Prostate gland (tissue), 2 donors: ENCODE measurements around the gene TOM1L2. TPM values are rescaled to one million over a fixed set of nuclear protein-coding genes. Genes with fewer than 3 reads are reported as not detected.

Source experiments
- DNase-seq: peaks from one replicate; pipeline ENCODE4 v3.0.0-alpha.2; 2019; ENCODE audit warnings: low spot score
- H3K27ac ChIP-seq, 2 donors: fragments of 200-600 bp; sonication (generic); 2 replicates each; pipeline ENCODE4 v1.5.1; 2017 to 2019
- H3K27me3 ChIP-seq: fragments of 200-600 bp; sonication (generic); replicated peaks from 2 replicates; pipeline ENCODE4 v1.5.1; 2019; ENCODE audit not compliant: insufficient read depth
- H3K36me3 ChIP-seq, 2 donors: fragments of 200-600 bp; sonication (generic); 1 replicate in 1 of 2; 2 replicates in 1 of 2; pipeline versions ENCODE4 v1.5.1 to v1.8.1; 2017 to 2019
- H3K4me1 ChIP-seq: fragments of 200-600 bp; sonication (generic); replicated peaks from 2 replicates; pipeline ENCODE4 v1.5.1; 2019
- H3K4me3 ChIP-seq, 2 donors: fragments of 200-600 bp; sonication (generic); 2 replicates each; pipeline ENCODE4 v1.5.1; 2017 to 2019
- H3K9me3 ChIP-seq: fragments of 200-600 bp; sonication (generic); 2 replicates; pipeline ENCODE4 v1.5.1; 2017
- POLR2A ChIP-seq: fragments of 450-650 bp; IDR thresholded peaks from one replicate; pipeline ENCODE4 v1.6.1; 2016; ENCODE audit warnings: antibody characterized with exemption, mild to moderate bottlenecking
- POLR2AphosphoS5 ChIP-seq: sonication (generic); formaldehyde crosslinking; IDR thresholded peaks from one replicate; pipeline ENCODE4 v1.6.1; 2017; ENCODE audit warnings: antibody characterized with exemption
- WGBS: methylation state at CpG from one replicate; pipeline ENCODE4 v1.1.5; 2018; 5-methylcytosine and 5-hydroxymethylcytosine counted together
- intact Hi-C: fragments of 100-400 bp; cut with DNase I; formaldehyde crosslinking; loops from one replicate; pipeline ENCODE4 v1.14.2; 2022
- total RNA-seq, 2 donors: library from RNA; depleted of rRNA; stranded (reverse); fragments of >200 nt; gene quantifications; one replicate each; pipeline ENCODE4 v1.1.0, GENCODE V29; 2016
- TF ChIP-seq, protein P1 (sequence below), 4 experiments: fragments of 200-600 bp in 2 of 4; fragments of 450-650 bp in 2 of 4; sonication (generic) in 2 of 4; IDR thresholded peaks; 1 replicate in 3 of 4; 2 replicates in 1 of 4; pipeline ENCODE4 v1.5.1; 2016 to 2019; ENCODE audit warnings: antibody characterized with exemption in 4 of 4, mild to moderate bottlenecking in 2 of 4, moderate library complexity in 2 of 4

The TOM1L2 gene
- total RNA-seq, 2 donors from 2014 or later: 162 to 185 TPM

DNA sequence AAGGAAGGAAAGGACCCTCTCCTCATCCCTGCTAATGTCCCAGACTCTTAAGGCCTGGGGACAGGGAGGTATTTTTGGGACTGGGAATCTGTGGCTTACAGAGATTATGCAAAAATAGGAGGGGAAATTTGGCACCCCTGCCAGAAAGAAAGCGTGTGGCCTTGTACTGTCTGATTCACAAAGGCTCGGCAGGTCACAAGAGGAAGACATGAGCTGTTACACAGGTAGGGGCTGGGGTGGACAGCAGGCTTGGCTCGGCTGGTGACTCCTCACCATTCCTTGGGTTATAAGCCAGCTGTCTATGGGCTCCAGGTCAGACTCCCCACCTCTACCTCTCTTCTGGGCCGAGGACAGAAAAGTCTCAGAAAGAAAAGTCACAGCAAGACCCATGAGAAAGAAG lies 114.7 kb downstream of the TOM1L2 start:
- no peak overlapping the region for H3K4me3 ChIP-seq
- 92% methylated on average over 4 of the region's 4 CpGs for WGBS
- no peak overlapping the region for H3K27ac ChIP-seq
- no peaks in the 10 kb centered on the region for H3K9me3 ChIP-seq
- intact Hi-C loops: no loop called here
- H3K36me3 ChIP-seq: no peaks in the 10 kb centered on the region
- H3K4me1 ChIP-seq: peaks cover 3% of the 10 kb centered on the region
- no peak for DNase-seq
- TF ChIP-seq POLR2A: no peak
- TF ChIP-seq, protein P1, sequence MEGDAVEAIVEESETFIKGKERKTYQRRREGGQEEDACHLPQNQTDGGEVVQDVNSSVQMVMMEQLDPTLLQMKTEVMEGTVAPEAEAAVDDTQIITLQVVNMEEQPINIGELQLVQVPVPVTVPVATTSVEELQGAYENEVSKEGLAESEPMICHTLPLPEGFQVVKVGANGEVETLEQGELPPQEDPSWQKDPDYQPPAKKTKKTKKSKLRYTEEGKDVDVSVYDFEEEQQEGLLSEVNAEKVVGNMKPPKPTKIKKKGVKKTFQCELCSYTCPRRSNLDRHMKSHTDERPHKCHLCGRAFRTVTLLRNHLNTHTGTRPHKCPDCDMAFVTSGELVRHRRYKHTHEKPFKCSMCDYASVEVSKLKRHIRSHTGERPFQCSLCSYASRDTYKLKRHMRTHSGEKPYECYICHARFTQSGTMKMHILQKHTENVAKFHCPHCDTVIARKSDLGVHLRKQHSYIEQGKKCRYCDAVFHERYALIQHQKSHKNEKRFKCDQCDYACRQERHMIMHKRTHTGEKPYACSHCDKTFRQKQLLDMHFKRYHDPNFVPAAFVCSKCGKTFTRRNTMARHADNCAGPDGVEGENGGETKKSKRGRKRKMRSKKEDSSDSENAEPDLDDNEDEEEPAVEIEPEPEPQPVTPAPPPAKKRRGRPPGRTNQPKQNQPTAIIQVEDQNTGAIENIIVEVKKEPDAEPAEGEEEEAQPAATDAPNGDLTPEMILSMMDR (IDR thresholded peaks at IDR 0.05): no peak
- TF ChIP-seq POLR2AphosphoS5: no peak
- H3K27me3 ChIP-seq: no peaks in the 10 kb centered on the region

DNA sequence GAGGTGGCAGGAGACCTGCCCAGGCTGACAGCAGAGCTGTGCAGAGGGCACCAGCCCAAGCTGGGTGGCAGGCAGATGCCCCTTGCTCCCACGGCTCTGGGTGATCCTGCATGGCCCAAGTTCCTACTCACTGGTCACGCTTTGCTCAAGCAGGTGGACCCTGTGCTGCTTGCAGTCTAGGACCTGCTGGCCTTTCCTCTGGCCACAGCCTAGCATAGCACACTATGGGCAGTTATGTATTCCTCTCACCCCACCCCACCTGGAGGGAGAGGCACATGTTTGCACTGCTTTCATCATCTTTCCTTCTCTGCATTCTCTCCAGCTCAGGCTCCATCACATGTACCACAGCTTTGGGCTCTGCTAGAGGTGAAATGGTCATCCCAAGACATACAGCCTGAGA lies 115.8 kb downstream of the TOM1L2 start:
- Histone ChIP-seq H3K27ac (peak overlapping the region in 1 of 2 donors; percentile 5), H3K36me3 (no peaks in the 10 kb centered on the region), H3K4me1 (no peaks in the 10 kb centered on the region), H3K9me3 (no peaks in the 10 kb centered on the region), H3K27me3 (no peaks in the 10 kb centered on the region), H3K4me3 (no peak overlapping the region)
- no peak for DNase-seq
- intact Hi-C loops: no loop called here
- TF ChIP-seq POLR2A: no peak
- TF ChIP-seq POLR2AphosphoS5: no peak
- TF ChIP-seq, protein P1 (IDR thresholded peaks at IDR 0.05): no peak
- 89% methylated on average over 2 of the region's 2 CpGs for WGBS

DNA sequence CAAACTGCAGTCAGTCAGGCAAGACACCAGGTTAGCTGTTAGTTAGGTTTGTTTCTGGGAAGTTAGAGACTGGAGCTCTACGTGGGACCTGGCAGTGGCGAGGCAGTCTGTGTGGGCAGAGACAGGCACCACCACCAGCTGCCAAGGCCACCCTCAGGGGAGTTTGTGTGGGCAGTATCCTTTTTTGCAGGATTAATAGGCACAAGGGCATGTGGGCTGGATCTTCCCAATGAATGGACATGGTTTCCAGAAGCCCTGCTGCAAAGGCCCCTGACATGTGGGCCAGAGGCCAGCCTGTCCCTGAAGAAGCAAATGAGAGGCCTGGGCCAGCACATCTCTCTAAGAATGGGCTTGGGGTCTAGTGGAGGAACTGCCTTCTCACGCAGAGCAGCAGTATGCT lies 116.2 kb downstream of the TOM1L2 start:
- peak overlapping the region; percentile 3 to 5 for H3K27ac ChIP-seq
- intact Hi-C loops: no loop called here
- no peak for DNase-seq

DNA sequence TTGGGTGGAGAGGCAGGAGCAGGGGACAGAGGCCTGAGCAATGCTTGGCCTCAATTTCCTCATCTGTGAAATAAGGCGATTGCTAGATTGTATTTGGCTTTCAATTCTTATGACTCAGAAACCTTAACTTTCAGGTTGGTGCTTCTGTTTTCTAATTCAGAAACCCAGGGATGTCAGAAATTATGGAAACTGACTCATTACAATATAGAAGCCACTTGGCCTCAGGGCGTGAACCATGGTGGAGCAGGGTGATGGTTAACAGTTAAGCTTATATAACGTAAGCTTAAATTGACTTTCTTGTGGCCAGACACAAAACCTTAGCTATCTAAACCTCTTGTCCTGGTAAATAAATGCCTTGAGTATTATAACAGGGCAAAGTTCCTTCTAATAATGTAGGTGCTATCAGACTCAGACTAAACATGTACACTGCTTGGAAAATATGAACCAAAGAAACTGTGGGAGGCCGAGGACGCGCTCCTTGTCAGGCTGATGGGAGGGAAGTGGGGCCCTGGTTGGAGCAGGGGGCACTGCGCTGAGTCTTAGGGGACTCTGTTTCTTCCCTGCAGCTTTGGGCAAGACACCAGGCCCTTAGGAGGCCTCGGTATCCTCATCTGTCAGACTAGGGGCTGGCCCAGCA lies 118.3 kb downstream of the TOM1L2 start:
- no peaks in the 10 kb centered on the region for H3K27me3 ChIP-seq
- no peak overlapping the region for H3K27ac ChIP-seq
- intact Hi-C loops: no loop called here
- DNase-seq: no peak
- H3K4me3 ChIP-seq: no peak overlapping the region
- TF ChIP-seq POLR2A: no peak
- no peak for TF ChIP-seq POLR2AphosphoS5
- TF ChIP-seq, protein P1 (IDR thresholded peaks at IDR 0.05): no peak
- no peaks in the 10 kb centered on the region for H3K9me3 ChIP-seq
- H3K4me1 ChIP-seq: peaks cover 7% of the 10 kb centered on the region
- WGBS: 90% methylated on average over 8 of the region's 8 CpGs
- H3K36me3 ChIP-seq: no peaks in the 10 kb centered on the region

More for the DNA sequence above, 116.2 kb downstream of the TOM1L2 start:
- H3K27me3 ChIP-seq: no peaks in the 10 kb centered on the region
- no peaks in the 10 kb centered on the region for H3K36me3 ChIP-seq
- H3K9me3 ChIP-seq: no peaks in the 10 kb centered on the region
- TF ChIP-seq POLR2A: no peak
- no peak for TF ChIP-seq POLR2AphosphoS5
- TF ChIP-seq, protein P1 (IDR thresholded peaks at IDR 0.05): no peak
- WGBS: 39% methylated on average over 3 of the region's 3 CpGs
- H3K4me3 ChIP-seq: no peak overlapping the region
- H3K4me1 ChIP-seq: no peaks in the 10 kb centered on the region

DNA sequence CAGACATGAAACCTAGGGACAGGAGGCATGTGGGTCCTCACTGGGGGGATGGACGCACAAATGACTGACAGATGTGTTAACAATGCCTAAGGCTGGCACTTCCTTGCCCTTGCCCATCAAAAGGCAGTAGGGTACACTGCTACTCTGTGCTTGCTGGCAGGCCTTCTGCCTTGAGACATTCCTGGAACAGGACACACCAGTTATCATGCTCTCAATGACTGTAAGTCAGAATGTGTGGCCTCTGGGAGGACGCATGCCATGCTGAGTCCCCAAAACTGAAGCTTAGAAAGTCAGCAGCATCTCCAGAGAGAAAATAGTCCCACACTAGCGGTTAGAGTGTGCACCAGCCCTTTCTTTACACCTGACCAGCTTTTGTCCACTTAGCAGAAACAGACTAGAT lies 119.3 kb downstream of the TOM1L2 start:
- Histone ChIP-seq H3K4me1 (peaks cover 7% of the 10 kb centered on the region), H3K27ac (no peak overlapping the region), H3K9me3 (no peaks in the 10 kb centered on the region), H3K36me3 (no peaks in the 10 kb centered on the region), H3K27me3 (no peaks in the 10 kb centered on the region), H3K4me3 (no peak overlapping the region)
- no peak for DNase-seq
- intact Hi-C loops: no loop called here
- no peak for TF ChIP-seq POLR2A
- WGBS: 98% methylated on average over 3 of the region's 3 CpGs
